Body of pancreas (tissue), 4 donors: ENCODE data around the gene CDK16. TPM values are rescaled to one million over a fixed set of nuclear protein-coding genes. Genes with fewer than 3 reads are reported as not detected.

Experiments used
- ATAC-seq: fragments of 150-250 bp; one replicate; pipeline ENCODE4 v1.9.1; 2016
- DNase-seq, 4 donors: peaks; one replicate each; pipeline ENCODE4 v3.0.0-alpha.2; 2019
- H3K27ac ChIP-seq, 4 donors: fragments of 200-600 bp; sonication (generic); 1 replicate in 3 of 4; 2 replicates in 1 of 4; pipeline versions ENCODE4 v1.5.1 to v1.6.1; 2016 to 2019; ENCODE audit warnings: mild to moderate bottlenecking in 1 of 4, mixed read lengths in 1 of 4, moderate library complexity in 1 of 4
- H3K27me3 ChIP-seq, 2 donors: fragments of 200-600 bp; sonication (generic); one replicate each; pipeline ENCODE4 v1.6.0; 2016; ENCODE audit warnings: mild to moderate bottlenecking in 1 of 2
- H3K36me3 ChIP-seq, 2 donors: fragments of 200-600 bp; sonication (generic); replicated peaks in 1 of 2; 2 replicates each; pipeline ENCODE4 v1.5.1; 2016; ENCODE audit warnings: low read depth in 2 of 2; ENCODE audit not compliant: insufficient read depth in 1 of 2
- H3K4me1 ChIP-seq: fragments of 200-600 bp; sonication (generic); one replicate; pipeline ENCODE4 v1.6.0; 2016
- H3K4me3 ChIP-seq, 2 donors: fragments of 200-600 bp; sonication (generic); 1 replicate in 1 of 2; 2 replicates in 1 of 2; pipeline ENCODE4 v1.5.1; 2016 to 2019
- H3K9me3 ChIP-seq, 3 donors: fragments of 200-600 bp; sonication (generic); 1 replicate in 2 of 3; 2 replicates in 1 of 3; pipeline ENCODE4 v1.5.1; 2016
- POLR2A ChIP-seq, 3 donors: fragments of 450-650 bp; IDR thresholded peaks; one replicate each; pipeline ENCODE4 v1.6.1; 2016; ENCODE audit warnings: antibody characterized with exemption in 3 of 3, mild to moderate bottlenecking in 2 of 3
- WGBS, 2 donors: methylation state at CpG; one replicate each; pipeline ENCODE4 v1.1.5; 2017; 5-methylcytosine and 5-hydroxymethylcytosine counted together
- intact Hi-C: fragments of 100-400 bp; cut with DNase I; formaldehyde crosslinking; loops from one replicate; pipeline ENCODE4 v1.15.1; 2023
- total RNA-seq, 2 donors: library from RNA; depleted of rRNA; stranded (reverse); fragments of >200 nt; gene quantifications; one replicate each; pipeline ENCODE4 v1.1.0, GENCODE V29; 2016
- TF ChIP-seq, protein P1 (sequence below), 7 experiments: fragments of 450-650 bp in 4 of 7; fragments of 200-600 bp in 3 of 7; sonication (generic) in 3 of 7; IDR thresholded peaks; one replicate each; pipeline ENCODE4 v1.5.1; 2016 to 2019; ENCODE audit warnings: antibody characterized with exemption in 7 of 7

The CDK16 gene
- total RNA-seq, 2 donors from 2014 or later: 53.2 to 83.4 TPM

DNA sequence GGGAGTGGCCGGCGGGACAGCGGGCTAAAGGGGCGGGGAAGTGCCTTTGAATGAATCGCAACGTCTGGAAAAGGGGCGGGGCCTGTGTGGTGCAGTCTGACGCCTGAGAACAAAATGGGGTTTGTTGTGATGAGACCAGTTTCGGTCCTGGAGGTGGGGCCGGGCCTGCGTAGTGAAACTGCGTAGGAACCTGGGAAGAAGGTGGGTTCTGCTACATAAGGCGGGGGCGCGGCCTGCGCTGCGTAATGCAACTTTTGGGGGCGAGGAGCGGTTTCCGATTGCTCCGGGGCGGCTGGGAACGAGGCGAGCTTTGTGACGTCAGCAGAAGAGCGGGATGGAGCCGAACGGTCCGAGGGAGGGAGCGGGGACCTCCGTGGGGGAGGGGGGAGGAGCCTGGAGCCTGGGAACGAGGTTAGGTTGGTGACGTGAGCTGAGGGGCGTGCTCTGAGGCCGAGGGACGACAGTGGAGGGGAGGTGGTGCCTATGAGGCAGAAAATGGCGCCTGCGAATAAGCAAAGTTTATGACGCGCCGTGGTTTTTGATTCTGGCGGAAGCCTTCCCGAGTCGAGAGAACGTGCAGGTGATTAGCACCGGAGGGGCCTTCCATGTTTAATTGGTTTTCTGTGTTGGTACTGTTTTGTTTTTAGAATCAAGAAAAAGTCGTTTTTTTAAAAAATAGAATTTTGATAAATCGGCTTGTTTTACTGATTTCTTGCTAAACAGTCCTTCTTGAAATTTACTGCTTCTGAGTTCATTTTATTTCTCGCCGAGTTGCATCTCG, 15.0 kb downstream of the CDK16 start:
- Histone ChIP-seq H3K4me3 (peak overlapping the region in 1 of 2 donors; percentile 9), H3K27ac (peak overlapping the region; percentile 85 to 98 (median 96)), H3K36me3 (peaks cover 0 to 1% of the 10 kb centered on the region in 2 donors), H3K4me1 (peaks cover 8% of the 10 kb centered on the region), H3K9me3 (no peaks in the 10 kb centered on the region), H3K27me3 (no peaks in the 10 kb centered on the region)
- intact Hi-C loops: no loop called here
- TF ChIP-seq, protein P1, sequence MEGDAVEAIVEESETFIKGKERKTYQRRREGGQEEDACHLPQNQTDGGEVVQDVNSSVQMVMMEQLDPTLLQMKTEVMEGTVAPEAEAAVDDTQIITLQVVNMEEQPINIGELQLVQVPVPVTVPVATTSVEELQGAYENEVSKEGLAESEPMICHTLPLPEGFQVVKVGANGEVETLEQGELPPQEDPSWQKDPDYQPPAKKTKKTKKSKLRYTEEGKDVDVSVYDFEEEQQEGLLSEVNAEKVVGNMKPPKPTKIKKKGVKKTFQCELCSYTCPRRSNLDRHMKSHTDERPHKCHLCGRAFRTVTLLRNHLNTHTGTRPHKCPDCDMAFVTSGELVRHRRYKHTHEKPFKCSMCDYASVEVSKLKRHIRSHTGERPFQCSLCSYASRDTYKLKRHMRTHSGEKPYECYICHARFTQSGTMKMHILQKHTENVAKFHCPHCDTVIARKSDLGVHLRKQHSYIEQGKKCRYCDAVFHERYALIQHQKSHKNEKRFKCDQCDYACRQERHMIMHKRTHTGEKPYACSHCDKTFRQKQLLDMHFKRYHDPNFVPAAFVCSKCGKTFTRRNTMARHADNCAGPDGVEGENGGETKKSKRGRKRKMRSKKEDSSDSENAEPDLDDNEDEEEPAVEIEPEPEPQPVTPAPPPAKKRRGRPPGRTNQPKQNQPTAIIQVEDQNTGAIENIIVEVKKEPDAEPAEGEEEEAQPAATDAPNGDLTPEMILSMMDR (IDR thresholded peaks at IDR 0.05): no peak
- TF ChIP-seq POLR2A (IDR thresholded peaks at IDR 0.05): peak in 2 of 3 donors; percentile 45 to 57
- WGBS, 2 donors: 0 to 1% methylated on average over 25 to 27 of the region's 51 CpGs
- peak; percentile 94 for ATAC-seq
- peak; percentile 94 to 97 (median 96) for DNase-seq

DNA sequence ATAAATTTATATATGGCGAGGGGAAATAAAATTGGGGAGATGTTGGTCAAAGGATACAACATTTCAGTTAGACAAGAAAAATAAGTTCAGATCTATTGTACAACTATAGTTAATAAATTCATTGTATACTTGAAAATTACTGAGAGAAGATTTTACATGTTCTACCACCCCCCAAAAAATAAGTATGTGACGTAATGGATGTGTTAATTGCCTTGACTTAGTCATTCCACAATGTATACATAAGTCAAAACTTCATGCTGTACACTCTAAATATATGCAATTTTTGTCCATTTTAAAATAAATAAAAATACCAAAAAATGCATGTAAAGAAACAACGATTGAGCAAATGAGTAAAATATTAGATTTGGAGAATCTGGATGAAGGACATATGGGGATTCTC, 16.1 kb downstream of the CDK16 start:
- H3K36me3 ChIP-seq: no peaks in the 10 kb centered on the region
- no peaks in the 10 kb centered on the region for H3K9me3 ChIP-seq
- TF ChIP-seq POLR2A (IDR thresholded peaks at IDR 0.05): no peak
- TF ChIP-seq, protein P1 (IDR thresholded peaks at IDR 0.05): no peak
- ATAC-seq: no peak
- H3K27me3 ChIP-seq: no peaks in the 10 kb centered on the region
- H3K4me3 ChIP-seq: no peak overlapping the region
- peaks cover 8% of the 10 kb centered on the region for H3K4me1 ChIP-seq
- 38 to 43% methylated on average over 3 of the region's 3 CpGs for WGBS, 2 donors
- intact Hi-C loops: no loop called here
- DNase-seq: no peak
- peak overlapping the region in 2 of 4 donors; percentile 94 to 98 for H3K27ac ChIP-seq

DNA sequence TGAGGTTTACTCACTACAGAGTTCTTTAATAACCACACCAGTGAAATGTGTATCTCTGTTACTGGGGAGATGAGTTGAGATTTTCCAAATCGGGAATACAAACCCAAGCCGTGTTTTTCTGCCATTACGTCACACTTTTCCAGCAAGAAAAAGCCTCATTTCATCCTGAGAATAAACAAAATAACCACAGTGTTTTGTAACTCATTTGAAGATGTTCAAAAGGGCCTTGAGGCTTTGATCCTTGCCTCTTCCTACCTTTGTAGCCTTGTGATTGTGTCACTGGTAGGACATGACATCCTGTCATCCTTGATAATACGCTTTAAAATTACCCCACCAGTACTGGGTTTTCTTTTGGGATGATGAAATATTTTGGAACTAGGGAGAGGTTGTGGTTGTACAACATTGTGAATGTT, 17.2 kb downstream of the CDK16 start:
- DNase-seq (no peak), ATAC-seq (no peak)
- Histone ChIP-seq H3K36me3 (no peaks in the 10 kb centered on the region), H3K4me1 (peaks cover 8% of the 10 kb centered on the region), H3K4me3 (no peak overlapping the region), H3K27me3 (no peaks in the 10 kb centered on the region), H3K27ac (peak overlapping the region in 2 of 4 donors; percentile 3 to 14), H3K9me3 (no peaks in the 10 kb centered on the region)
- TF ChIP-seq, protein P1 (IDR thresholded peaks at IDR 0.05): no peak
- TF ChIP-seq POLR2A (IDR thresholded peaks at IDR 0.05): no peak
- intact Hi-C loops: no loop called here
- WGBS, 2 donors: 78 to 86% methylated on average over 4 of the region's 4 CpGs

DNA sequence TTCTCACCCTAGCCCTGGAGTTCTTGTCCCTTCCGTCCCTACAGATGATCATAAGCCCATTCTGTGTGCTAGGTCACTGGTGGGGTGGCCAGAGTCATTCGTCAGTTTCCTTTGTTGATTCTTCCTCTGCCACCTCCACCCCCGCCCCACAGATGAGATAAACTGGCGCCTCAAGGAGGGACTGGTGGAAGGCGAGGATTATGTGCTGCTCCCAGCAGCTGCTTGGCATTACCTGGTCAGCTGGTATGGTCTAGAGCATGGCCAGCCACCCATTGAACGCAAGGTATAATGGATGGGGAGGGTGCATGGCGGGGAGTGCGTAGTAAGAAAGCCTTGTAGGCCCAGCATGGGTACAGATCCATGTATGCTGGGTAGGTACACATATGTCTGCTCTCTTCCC, 20.7 kb downstream of the CDK16 start:
- Histone ChIP-seq H3K36me3 (no peaks in the 10 kb centered on the region), H3K4me3 (no peak overlapping the region), H3K27me3 (no peaks in the 10 kb centered on the region), H3K27ac (no peak overlapping the region), H3K4me1 (no peaks in the 10 kb centered on the region), H3K9me3 (no peaks in the 10 kb centered on the region)
- no peak for TF ChIP-seq POLR2A (IDR thresholded peaks at IDR 0.05)
- TF ChIP-seq, protein P1 (IDR thresholded peaks at IDR 0.05): no peak
- WGBS, 2 donors: 80 to 82% methylated on average over 8 of the region's 8 CpGs
- intact Hi-C loops: no loop called here
- DNase-seq: no peak
- ATAC-seq: no peak
